IMR-90 (cell line): Measurements from ENCODE around the gene FITM2.

ENCODE experiments used
- CTCF ChIP-seq: conservative IDR thresholded peaks from 2 replicates; pipeline ENCODE4 v1.5.1; 2012; ENCODE audit warnings: mild to moderate bottlenecking, low read depth, low read length, improper control_type of control experiment
- ELK1 ChIP-seq: fragments of 150-350 bp; IDR thresholded peaks from 2 replicates; pipeline ENCODE4 v1.6.1; 2016; ENCODE audit warnings: low read depth, mild to moderate bottlenecking, low read length, moderate library complexity, borderline replicate concordance
- MAZ ChIP-seq: IDR thresholded peaks from 2 replicates; pipeline ENCODE4 v1.6.1; 2012; ENCODE audit warnings: low read depth, mild to moderate bottlenecking, low read length, improper control_type of control experiment, moderate library complexity, borderline replicate concordance
- MXI1 ChIP-seq: IDR thresholded peaks from 2 replicates; pipeline ENCODE4 v1.6.1; 2012; ENCODE audit warnings: low read depth, mild to moderate bottlenecking, low read length, moderate library complexity, borderline replicate concordance
- POLR2A ChIP-seq: IDR thresholded peaks from 2 replicates; pipeline ENCODE4 v1.6.1; 2012; ENCODE audit warnings: mild to moderate bottlenecking, low read depth, low read length
- RAD21 ChIP-seq: IDR thresholded peaks from 2 replicates; pipeline ENCODE4 v1.6.1; 2012; ENCODE audit warnings: low read length, improper control_type of control experiment
- SMC3 ChIP-seq: fragments of 150-350 bp; IDR thresholded peaks from 2 replicates; pipeline ENCODE4 v1.6.1; 2016; ENCODE audit warnings: low read depth, mild to moderate bottlenecking, antibody characterized with exemption, low read length, moderate library complexity
- USF2 ChIP-seq: fragments of 150-350 bp; IDR thresholded peaks from 2 replicates; pipeline ENCODE4 v1.6.1; 2017; ENCODE audit warnings: mild to moderate bottlenecking, antibody characterized with exemption, low read length, low read depth

GRCh38 chr20:44334306-44334705 is 23.3 kb upstream of the FITM2 start:
- TF ChIP-seq CTCF (no peak), ELK1 (no peak), POLR2A (no peak), MAZ (no peak), MXI1 (no peak), USF2 (no peak), SMC3 (no peak), RAD21 (no peak)
